ENCODE measurements around the gene SNX6. TPM values are rescaled to one million over a fixed set of nuclear protein-coding genes. Genes with fewer than 3 reads are reported as not detected.
"Not testable (repeated sequence)": the region's sequence is repeated elsewhere in the genome, so short reads cannot be mapped to it uniquely, and the experiment has no call there.

Gene SNX6
- total and polyA plus RNA-seq, 2 donors (not counting 3 experiments of a cell fraction or from before 2014, with no cell fraction given): 95.1 to 120 TPM

DNA sequence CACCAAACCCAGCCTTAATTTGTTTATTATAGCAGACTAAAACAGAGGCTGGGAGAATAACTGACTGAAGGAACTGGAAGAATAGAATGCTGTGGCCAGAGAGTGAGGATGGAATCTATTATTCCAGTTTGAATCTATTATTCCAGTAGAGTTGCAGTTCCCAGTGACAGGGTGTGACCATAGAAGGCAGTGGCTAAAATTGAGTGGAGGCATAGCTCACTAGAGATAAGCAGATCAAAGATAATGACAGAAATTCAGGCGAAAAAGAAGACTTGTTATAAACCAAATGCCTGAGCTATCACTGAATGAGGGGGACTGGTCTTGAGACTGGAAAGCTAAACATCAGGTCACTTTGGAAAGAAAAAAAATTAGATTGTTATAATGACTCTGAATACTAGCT, 26.0 kb upstream of the SNX6 start:
- Histone ChIP-seq H3K79me2 (ENCODE audit: control insufficient read depth, insufficient read depth, low read length) (no peaks in the 10 kb centered on the region), H3K36me3 (ENCODE audit: control insufficient read depth in 2 of 2, extremely low read depth in 1 of 2, insufficient read depth in 2 of 2, low read length in 2 of 2) (no peaks in the 10 kb centered on the region), H3K4me3 (replicated peaks in 1 of 3; ENCODE audit: insufficient read depth in 1 of 3, low read depth in 1 of 3, low read length in 3 of 3) (no peak overlapping the region), H3K4me1 (ENCODE audit: control insufficient read depth, extremely low read depth, insufficient read depth, low read length) (peaks cover 4% of the 10 kb centered on the region), H3K9ac (replicated peaks; ENCODE audit: extremely low read depth, insufficient read depth, low read length) (no peak overlapping the region), H2AFZ (ENCODE audit: low read depth, low read length) (no peak overlapping the region), H3K27ac (ENCODE audit: insufficient read depth, low read depth, low read length) (no peak overlapping the region), H3K9me3 (replicated peaks; ENCODE audit: control insufficient read depth, insufficient read depth, low read length) (no peaks in the 10 kb centered on the region), H3K4me2 (ENCODE audit: insufficient read depth, low read length) (no peak overlapping the region), H3K9me1 (replicated peaks; ENCODE audit: control insufficient read depth, extremely low read depth, insufficient read depth, low read length) (no peaks in the 10 kb centered on the region), H4K20me1 (replicated peaks; ENCODE audit: control insufficient read depth, extremely low read depth, insufficient read depth, low read length) (no peaks in the 10 kb centered on the region), H3K27me3 (ENCODE audit: control insufficient read depth in 2 of 2, insufficient read depth in 2 of 2, low read length in 2 of 2) (no peaks in the 10 kb centered on the region)
- TF ChIP-seq POLR2AphosphoS5 (IDR thresholded peaks at IDR 0.05; ENCODE audit: insufficient read depth, low read depth, low read length) (no peak), POLR2A (IDR thresholded peaks at IDR 0.05; ENCODE audit: low read depth, low read length) (no peak), FOS (IDR thresholded peaks at IDR 0.05; ENCODE audit: borderline replicate concordance, insufficient read depth, low read length) (no peak), GATA2 (IDR thresholded peaks at IDR 0.05; ENCODE audit: insufficient read depth, insufficient read length, low read depth, low read length) (no peak), MYC (IDR thresholded peaks at IDR 0.05; ENCODE audit: low read depth, low read length) (no peak), EZH2 (IDR thresholded peaks at IDR 0.05; ENCODE audit: borderline replicate concordance, low read depth, low read length, severe bottlenecking) (no peak), JUN (IDR thresholded peaks at IDR 0.05; ENCODE audit: borderline replicate concordance, insufficient read depth, insufficient read length, low read depth) (no peak)
- TF ChIP-seq, protein P1, sequence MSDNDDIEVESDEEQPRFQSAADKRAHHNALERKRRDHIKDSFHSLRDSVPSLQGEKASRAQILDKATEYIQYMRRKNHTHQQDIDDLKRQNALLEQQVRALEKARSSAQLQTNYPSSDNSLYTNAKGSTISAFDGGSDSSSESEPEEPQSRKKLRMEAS (IDR thresholded peaks at IDR 0.05; ENCODE audit: insufficient read depth, insufficient read length): no peak
- TF ChIP-seq, protein P2, sequence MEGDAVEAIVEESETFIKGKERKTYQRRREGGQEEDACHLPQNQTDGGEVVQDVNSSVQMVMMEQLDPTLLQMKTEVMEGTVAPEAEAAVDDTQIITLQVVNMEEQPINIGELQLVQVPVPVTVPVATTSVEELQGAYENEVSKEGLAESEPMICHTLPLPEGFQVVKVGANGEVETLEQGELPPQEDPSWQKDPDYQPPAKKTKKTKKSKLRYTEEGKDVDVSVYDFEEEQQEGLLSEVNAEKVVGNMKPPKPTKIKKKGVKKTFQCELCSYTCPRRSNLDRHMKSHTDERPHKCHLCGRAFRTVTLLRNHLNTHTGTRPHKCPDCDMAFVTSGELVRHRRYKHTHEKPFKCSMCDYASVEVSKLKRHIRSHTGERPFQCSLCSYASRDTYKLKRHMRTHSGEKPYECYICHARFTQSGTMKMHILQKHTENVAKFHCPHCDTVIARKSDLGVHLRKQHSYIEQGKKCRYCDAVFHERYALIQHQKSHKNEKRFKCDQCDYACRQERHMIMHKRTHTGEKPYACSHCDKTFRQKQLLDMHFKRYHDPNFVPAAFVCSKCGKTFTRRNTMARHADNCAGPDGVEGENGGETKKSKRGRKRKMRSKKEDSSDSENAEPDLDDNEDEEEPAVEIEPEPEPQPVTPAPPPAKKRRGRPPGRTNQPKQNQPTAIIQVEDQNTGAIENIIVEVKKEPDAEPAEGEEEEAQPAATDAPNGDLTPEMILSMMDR (IDR thresholded peaks at IDR 0.05; ENCODE audit: extremely low read depth in 1 of 2, insufficient read depth in 1 of 2, low read depth in 1 of 2, low read length in 2 of 2): no peak
- dilution Hi-C loops (cut with MboI; ENCODE audit: extremely low pct_ligation_motif_present, low sequenced_read_pairs): no loop called here
- DNase-seq (ENCODE audit: low read depth, low spot score) (no peak), FAIRE-seq (no peak)
- intact Hi-C loops (cut with micrococcal nuclease): no loop called here
- POLR2A ChIA-PET: no interaction called here
- CTCF ChIA-PET: interaction anchor here (1.2 kb wide), 1 partner anchor 67 kb away, joined by 3 read pairs; no protein-coding TSS in a partner anchor
- BruUV-seq (replicated peaks): no TSS peak

DNA sequence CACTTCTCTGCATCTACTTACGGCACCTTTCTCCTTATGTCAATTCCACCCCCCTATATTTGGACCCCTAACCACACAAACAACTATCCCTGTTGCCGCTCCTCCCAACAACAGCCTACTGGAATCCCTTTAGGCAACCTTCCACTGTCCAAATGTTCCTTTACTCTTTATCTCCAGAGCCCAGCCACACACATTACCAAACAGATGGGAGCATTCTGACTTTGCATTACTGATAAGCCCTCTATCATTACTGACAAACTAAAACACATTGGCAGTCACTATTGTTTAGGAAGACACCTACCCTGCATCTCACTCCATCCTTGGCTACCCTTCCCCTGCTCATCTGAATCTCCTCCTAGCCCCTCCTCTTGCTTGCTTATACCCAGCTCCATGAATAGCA, 23.1 kb upstream of the SNX6 start:
- H3K9ac ChIP-seq (replicated peaks; ENCODE audit: extremely low read depth, insufficient read depth, low read length); BruUV-seq (replicated peaks); FAIRE-seq; DNase-seq (ENCODE audit: low read depth, low spot score); H3K27me3 ChIP-seq (ENCODE audit: control insufficient read depth in 2 of 2, insufficient read depth in 2 of 2, low read length in 2 of 2); H3K4me3 ChIP-seq (replicated peaks in 1 of 3; ENCODE audit: insufficient read depth in 1 of 3, low read depth in 1 of 3, low read length in 3 of 3); H2AFZ ChIP-seq (ENCODE audit: low read depth, low read length); intact Hi-C loops (cut with micrococcal nuclease); H3K27ac ChIP-seq (ENCODE audit: insufficient read depth, low read depth, low read length); H3K4me2 ChIP-seq (ENCODE audit: insufficient read depth, low read length); dilution Hi-C loops (cut with MboI; ENCODE audit: extremely low pct_ligation_motif_present, low sequenced_read_pairs); POLR2A ChIA-PET; H3K79me2 ChIP-seq (ENCODE audit: control insufficient read depth, insufficient read depth, low read length); H4K20me1 ChIP-seq (replicated peaks; ENCODE audit: control insufficient read depth, extremely low read depth, insufficient read depth, low read length); H3K36me3 ChIP-seq (ENCODE audit: control insufficient read depth in 2 of 2, extremely low read depth in 1 of 2, insufficient read depth in 2 of 2, low read length in 2 of 2); CTCF ChIA-PET; H3K9me1 ChIP-seq (replicated peaks; ENCODE audit: control insufficient read depth, extremely low read depth, insufficient read depth, low read length); H3K9me3 ChIP-seq (replicated peaks; ENCODE audit: control insufficient read depth, insufficient read depth, low read length): not testable (repeated sequence)
- peaks cover 21% of the 10 kb centered on the region for H3K4me1 ChIP-seq (ENCODE audit: control insufficient read depth, extremely low read depth, insufficient read depth, low read length)

DNA sequence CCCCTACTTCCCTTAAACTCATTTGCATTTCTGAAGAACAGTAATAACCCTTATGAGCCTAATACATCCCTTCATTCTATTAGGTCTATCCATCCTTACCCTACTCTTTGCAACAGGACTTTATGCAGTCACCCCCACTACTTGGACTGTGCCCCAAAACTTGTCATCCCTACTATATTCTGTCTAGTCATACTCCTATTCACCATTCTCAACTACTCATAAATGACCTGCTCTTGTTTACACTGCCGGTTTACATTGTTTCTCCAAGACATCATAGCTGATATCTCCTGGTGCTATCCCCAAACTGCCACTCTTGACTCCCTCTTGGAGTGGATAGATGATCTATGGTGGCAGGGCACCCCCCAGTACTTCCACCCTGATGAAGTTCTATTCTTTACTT, 22.4 kb upstream of the SNX6 start:
- H3K36me3 ChIP-seq (ENCODE audit: control insufficient read depth in 2 of 2, extremely low read depth in 1 of 2, insufficient read depth in 2 of 2, low read length in 2 of 2); intact Hi-C loops (cut with micrococcal nuclease); DNase-seq (ENCODE audit: low read depth, low spot score); H3K79me2 ChIP-seq (ENCODE audit: control insufficient read depth, insufficient read depth, low read length); FAIRE-seq; H3K4me3 ChIP-seq (replicated peaks in 1 of 3; ENCODE audit: insufficient read depth in 1 of 3, low read depth in 1 of 3, low read length in 3 of 3); POLR2A ChIA-PET; H4K20me1 ChIP-seq (replicated peaks; ENCODE audit: control insufficient read depth, extremely low read depth, insufficient read depth, low read length); H3K9ac ChIP-seq (replicated peaks; ENCODE audit: extremely low read depth, insufficient read depth, low read length); BruUV-seq (replicated peaks); H3K27me3 ChIP-seq (ENCODE audit: control insufficient read depth in 2 of 2, insufficient read depth in 2 of 2, low read length in 2 of 2); H2AFZ ChIP-seq (ENCODE audit: low read depth, low read length); dilution Hi-C loops (cut with MboI; ENCODE audit: extremely low pct_ligation_motif_present, low sequenced_read_pairs); H3K27ac ChIP-seq (ENCODE audit: insufficient read depth, low read depth, low read length); CTCF ChIA-PET; H3K4me2 ChIP-seq (ENCODE audit: insufficient read depth, low read length); H3K9me1 ChIP-seq (replicated peaks; ENCODE audit: control insufficient read depth, extremely low read depth, insufficient read depth, low read length); H3K9me3 ChIP-seq (replicated peaks; ENCODE audit: control insufficient read depth, insufficient read depth, low read length): not testable (repeated sequence)
- H3K4me1 ChIP-seq (ENCODE audit: control insufficient read depth, extremely low read depth, insufficient read depth, low read length): peaks cover 21% of the 10 kb centered on the region

Measured in endothelial cell of umbilical vein (primary cell).